T-helper 17 cell (primary cell): ENCODE results near the gene GULP1. TPM values are rescaled to one million over a fixed set of nuclear protein-coding genes. Genes with fewer than 3 reads are reported as not detected.
"Not testable (repeated sequence)": the region's sequence is repeated elsewhere in the genome, so short reads cannot be mapped to it uniquely, and the experiment has no call there.

Experiments
- ATAC-seq: fragments of 150-1000 bp; cut with Tn5 transposase; 2 replicates; pipeline ENCODE4 v1.10.0; 2021; ENCODE audit warnings: mild to moderate bottlenecking, moderate library complexity
- DNase-seq, 3 donors: peaks; one replicate each; pipeline versions ENCODE4 v3.0.0 to v3.0.0-alpha.2; 2020 to 2021
- H3K9me3 ChIP-seq: one replicate; pipeline ENCODE4 v1.7.0; 2013; ENCODE audit warnings: low read length, mild to moderate bottlenecking; ENCODE audit not compliant: control insufficient read depth, poor library complexity, severe bottlenecking
- H3K27ac Mint-ChIP-seq: one replicate; pipeline ENCODE4 v1.8.0; 2022; ENCODE audit warnings: mild to moderate bottlenecking, moderate library complexity, mixed read lengths
- H3K27me3 Mint-ChIP-seq: one replicate; pipeline ENCODE4 v1.8.0; 2022; ENCODE audit warnings: mixed read lengths
- H3K36me3 Mint-ChIP-seq: one replicate; pipeline ENCODE4 v1.8.0; 2022; ENCODE audit warnings: low read depth, mixed read lengths
- H3K4me1 Mint-ChIP-seq: one replicate; pipeline ENCODE4 v1.8.0; 2022; ENCODE audit warnings: mild to moderate bottlenecking, mixed read lengths
- H3K4me3 Mint-ChIP-seq: one replicate; pipeline ENCODE4 v1.8.0; 2022; ENCODE audit warnings: mild to moderate bottlenecking, moderate library complexity, mixed read lengths
- total RNA-seq, 4 donors: library from RNA in 2 of 4; stranded (reverse) in 2 of 4; gene quantifications; one replicate each; pipeline ENCODE4 v1.2.3 and lab custom pipeline; 2022 to 2026

GULP1 gene
- total RNA-seq, 2 donors from 2014 or later = not detected

DNA sequence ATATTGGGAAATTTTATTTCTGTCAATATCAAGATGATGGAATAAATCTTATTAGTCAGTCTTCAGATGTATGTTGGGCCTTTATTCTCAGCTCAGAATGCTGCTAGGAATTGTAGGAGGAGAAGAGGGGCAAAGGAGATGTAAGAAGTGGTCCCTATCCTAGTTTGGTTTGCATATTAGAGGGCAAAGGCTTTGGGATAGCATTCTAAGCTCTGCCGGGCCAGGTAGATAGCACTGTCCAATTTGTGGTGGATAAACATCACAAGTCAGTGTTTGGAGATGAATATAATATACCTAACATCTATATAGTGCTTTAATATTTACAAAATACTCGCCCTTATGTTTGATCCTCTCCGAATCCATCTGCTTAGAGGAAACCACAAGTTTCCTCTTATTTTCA lies 149.2 kb downstream of the GULP1 start:
- no peaks in the 10 kb centered on the region for H3K9me3 ChIP-seq
- ATAC-seq (no peak), DNase-seq (no peak)
- Mint-ChIP-seq H3K4me3 (no peak overlapping the region), H3K36me3 (no peaks in the 10 kb centered on the region), H3K4me1 (no peaks in the 10 kb centered on the region), H3K27me3 (no peaks in the 10 kb centered on the region), H3K27ac (no peak overlapping the region)

- no peaks in the 10 kb centered on the region for H3K4me1 Mint-ChIP-seq
- no peaks in the 10 kb centered on the region for H3K27me3 Mint-ChIP-seq
- no peaks in the 10 kb centered on the region for H3K36me3 Mint-ChIP-seq
- ATAC-seq = no peak
- H3K4me3 Mint-ChIP-seq = no peak overlapping the region
- DNase-seq = no peak
- no peaks in the 10 kb centered on the region for H3K9me3 ChIP-seq
- H3K27ac Mint-ChIP-seq = no peak overlapping the region
Measured at GRCh38 chr2:188441288-188441947, 149.7 kb downstream of the GULP1 start.

DNA sequence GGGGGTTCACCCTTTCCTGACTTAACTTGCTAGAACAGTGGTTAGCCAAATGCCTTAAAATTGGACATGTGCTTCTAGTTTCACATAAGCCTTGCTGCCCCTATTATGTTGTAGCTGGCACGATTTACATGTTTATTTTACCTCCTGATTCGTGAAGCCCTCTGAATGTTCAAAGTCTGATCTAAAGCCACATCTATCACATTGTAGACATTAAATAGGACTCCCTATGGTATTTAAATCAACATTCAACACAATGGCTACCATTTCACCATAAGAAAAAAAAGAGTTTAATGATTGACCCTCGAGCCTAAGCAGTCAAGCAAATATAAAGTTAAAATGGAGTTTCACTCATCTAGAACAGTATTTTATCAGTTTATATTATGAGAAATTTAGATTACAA lies 151.5 kb downstream of the GULP1 start:
- H3K9me3 ChIP-seq = no peaks in the 10 kb centered on the region
- DNase-seq = no peak
- H3K36me3 Mint-ChIP-seq = no peaks in the 10 kb centered on the region
- ATAC-seq = no peak
- H3K4me1 Mint-ChIP-seq = no peaks in the 10 kb centered on the region
- H3K27ac Mint-ChIP-seq = no peak overlapping the region
- no peaks in the 10 kb centered on the region for H3K27me3 Mint-ChIP-seq
- no peak overlapping the region for H3K4me3 Mint-ChIP-seq

DNA sequence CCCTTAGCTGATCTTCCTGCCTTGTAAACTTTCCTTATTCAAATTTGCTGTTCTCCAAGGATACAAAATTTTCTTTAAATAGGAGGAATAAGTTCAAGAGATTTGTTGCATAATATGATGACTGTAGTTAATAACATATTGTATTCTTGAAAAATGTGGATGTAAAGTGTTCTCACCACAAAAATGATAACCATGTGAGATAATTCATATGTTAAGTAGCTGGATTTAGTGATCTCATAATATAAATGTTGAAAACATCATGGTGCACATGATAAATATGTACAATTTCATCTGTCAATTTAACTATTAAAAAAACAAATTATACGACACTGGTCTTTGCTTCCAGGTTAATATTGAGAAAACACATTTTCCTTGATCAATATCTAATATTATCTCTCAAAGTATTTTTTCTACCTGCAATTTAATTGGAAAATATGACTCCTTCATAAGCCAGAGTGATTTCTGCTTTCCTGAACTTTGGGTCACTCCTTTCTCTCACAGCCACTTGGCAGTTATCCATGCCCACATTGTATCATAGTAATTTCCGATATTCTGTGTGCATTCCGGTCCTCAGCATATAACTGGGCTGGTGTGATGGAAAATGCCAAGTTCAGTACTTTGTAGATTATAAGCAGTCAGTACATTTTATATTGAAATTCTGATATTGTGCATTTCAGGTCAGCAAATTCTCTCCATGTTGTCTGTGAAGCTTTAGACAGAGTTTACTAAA lies 152.6 kb downstream of the GULP1 start:
- Mint-ChIP-seq H3K27me3 (no peaks in the 10 kb centered on the region), H3K27ac (no peak overlapping the region), H3K4me3 (no peak overlapping the region), H3K4me1 (no peaks in the 10 kb centered on the region), H3K36me3 (no peaks in the 10 kb centered on the region)
- no peaks in the 10 kb centered on the region for H3K9me3 ChIP-seq
- no peak for ATAC-seq
- DNase-seq = no peak

- Mint-ChIP-seq H3K4me3 (no peak overlapping the region), H3K4me1 (no peaks in the 10 kb centered on the region), H3K27me3 (no peaks in the 10 kb centered on the region), H3K36me3 (no peaks in the 10 kb centered on the region), H3K27ac (no peak overlapping the region)
- ATAC-seq (no peak), DNase-seq (no peak)
- H3K9me3 ChIP-seq = no peaks in the 10 kb centered on the region
Measured at GRCh38 chr2:188449561-188449960, 157.9 kb downstream of the GULP1 start.

GRCh38 chr2:188449971-188450370 lies 158.3 kb downstream of the GULP1 start:
- Mint-ChIP-seq H3K4me1 (no peaks in the 10 kb centered on the region), H3K27me3 (no peaks in the 10 kb centered on the region), H3K4me3 (no peak overlapping the region), H3K36me3 (no peaks in the 10 kb centered on the region), H3K27ac (no peak overlapping the region)
- no peaks in the 10 kb centered on the region for H3K9me3 ChIP-seq
- no peak for ATAC-seq
- no peak for DNase-seq

DNA sequence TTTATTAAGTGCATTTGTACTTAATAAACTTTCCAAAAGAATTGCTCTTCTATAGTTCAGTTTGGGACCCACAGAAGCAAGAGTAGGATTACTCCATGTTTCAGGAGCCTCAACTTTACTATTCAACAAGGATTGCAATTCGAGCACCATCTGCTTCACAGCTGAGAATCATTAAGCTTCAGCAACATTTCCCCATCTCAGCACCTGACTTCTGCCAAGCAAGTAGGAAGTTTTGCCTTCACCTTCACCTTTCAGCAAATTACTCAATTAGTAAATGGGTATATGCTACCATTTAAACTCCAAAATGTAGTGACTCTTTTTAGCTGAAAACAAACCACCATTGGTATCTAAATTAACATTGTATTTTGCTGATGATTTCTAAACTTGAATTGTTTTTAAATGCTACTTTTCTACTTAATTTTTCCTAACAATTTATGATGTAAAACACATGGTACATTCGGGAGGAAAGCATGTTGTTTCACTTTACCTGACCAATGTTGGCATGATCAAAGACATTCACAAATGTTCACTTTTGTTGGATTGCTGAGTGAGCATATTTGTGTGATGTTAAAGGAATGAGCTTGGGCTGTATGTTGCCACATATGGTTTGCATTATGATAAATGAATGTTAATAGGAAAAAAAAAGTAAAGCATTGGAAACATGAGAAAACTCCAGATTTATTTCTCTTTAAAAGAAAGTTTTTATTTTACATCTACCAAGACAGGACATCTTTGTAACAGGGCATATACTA lies 159.2 kb downstream of the GULP1 start:
- ATAC-seq (no peak), DNase-seq (no peak)
- Mint-ChIP-seq H3K36me3 (no peaks in the 10 kb centered on the region), H3K4me1 (no peaks in the 10 kb centered on the region), H3K4me3 (no peak overlapping the region), H3K27ac (no peak overlapping the region), H3K27me3 (no peaks in the 10 kb centered on the region)
- H3K9me3 ChIP-seq = no peaks in the 10 kb centered on the region

GRCh38 chr2:188452084-188452483 lies 160.4 kb downstream of the GULP1 start:
- Mint-ChIP-seq H3K27me3 (no peaks in the 10 kb centered on the region), H3K27ac (no peak overlapping the region), H3K4me1 (no peaks in the 10 kb centered on the region), H3K36me3 (no peaks in the 10 kb centered on the region), H3K4me3 (no peak overlapping the region)
- DNase-seq (no peak), ATAC-seq (no peak)
- no peaks in the 10 kb centered on the region for H3K9me3 ChIP-seq

DNA sequence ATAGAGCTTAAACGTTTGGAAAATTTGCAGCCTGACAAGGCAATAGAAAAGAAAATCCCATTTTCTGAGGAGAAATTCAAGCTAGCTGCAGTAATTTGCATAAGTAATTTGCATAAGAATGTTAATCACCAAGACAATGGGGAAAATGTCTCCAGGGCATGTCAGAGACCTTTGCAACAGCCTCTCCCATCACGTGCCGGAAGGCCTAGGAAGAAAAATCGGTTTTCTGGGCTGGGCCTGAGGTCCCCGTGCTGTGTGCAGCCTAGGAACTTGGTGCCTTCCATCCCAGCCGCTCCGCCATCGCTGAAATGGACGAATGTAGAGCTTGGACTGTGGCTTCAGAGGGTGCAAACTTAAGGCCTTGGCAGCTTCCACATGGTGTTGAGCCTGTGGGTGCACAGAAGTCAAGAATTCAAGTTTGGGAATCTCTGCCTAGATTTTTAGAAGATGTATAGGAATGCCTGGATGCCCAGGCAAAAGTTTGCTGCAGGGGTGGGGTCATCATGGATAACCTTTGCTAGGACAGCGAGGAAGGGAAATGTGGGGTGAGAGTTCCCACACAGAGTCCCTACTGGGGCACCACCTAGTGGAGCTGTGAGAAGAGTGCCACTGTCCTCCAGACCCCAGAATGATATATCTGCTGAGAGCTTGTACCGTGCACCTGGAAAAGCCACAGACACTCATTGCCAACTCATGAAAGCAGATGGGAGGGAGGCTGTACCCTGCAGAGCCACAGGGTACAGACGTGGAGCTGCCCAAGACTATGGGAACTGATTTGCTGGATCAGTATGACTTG lies 164.6 kb downstream of the GULP1 start:
- Mint-ChIP-seq H3K27ac (no peak overlapping the region), H3K27me3 (no peaks in the 10 kb centered on the region), H3K4me1 (no peaks in the 10 kb centered on the region), H3K36me3 (no peaks in the 10 kb centered on the region), H3K4me3 (no peak overlapping the region)
- no peaks in the 10 kb centered on the region for H3K9me3 ChIP-seq
- ATAC-seq = no peak
- DNase-seq = no peak

GRCh38 chr2:188459061-188459460 lies 167.4 kb downstream of the GULP1 start:
- H3K27ac Mint-ChIP-seq = no peak overlapping the region
- no peaks in the 10 kb centered on the region for H3K36me3 Mint-ChIP-seq
- no peaks in the 10 kb centered on the region for H3K9me3 ChIP-seq
- H3K4me3 Mint-ChIP-seq = no peak overlapping the region
- no peak for DNase-seq
- ATAC-seq = no peak
- H3K4me1 Mint-ChIP-seq = no peaks in the 10 kb centered on the region
- H3K27me3 Mint-ChIP-seq = peaks cover 3% of the 10 kb centered on the region

DNA sequence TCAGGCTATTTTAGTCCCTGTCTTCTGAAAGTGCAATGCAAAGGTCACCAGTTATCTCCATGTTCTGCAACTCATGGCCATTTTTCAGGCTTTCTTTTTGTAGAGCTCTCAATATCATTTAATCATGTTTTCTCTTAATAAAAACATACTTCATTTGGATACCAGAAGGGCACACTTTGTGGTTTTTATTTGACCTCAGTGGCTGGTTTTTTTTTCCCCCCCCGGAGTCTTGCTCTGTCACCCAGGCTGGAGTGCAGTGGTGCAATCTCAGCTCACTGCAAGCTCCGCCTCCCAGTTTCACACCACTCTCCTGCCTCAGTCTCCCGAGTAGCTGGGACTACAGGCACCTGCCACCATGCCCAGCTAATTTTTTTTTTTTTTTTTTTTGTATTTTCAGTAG lies 174.4 kb downstream of the GULP1 start:
- H3K27ac Mint-ChIP-seq, ATAC-seq, H3K4me1 Mint-ChIP-seq, DNase-seq, H3K9me3 ChIP-seq, H3K4me3 Mint-ChIP-seq, H3K36me3 Mint-ChIP-seq: not testable (repeated sequence)
- peaks cover 10% of the 10 kb centered on the region for H3K27me3 Mint-ChIP-seq

- H3K36me3 Mint-ChIP-seq = no peaks in the 10 kb centered on the region
- DNase-seq = no peak
Measured at GRCh38 chr2:188466761-188467160, 175.1 kb downstream of the GULP1 start.

DNA sequence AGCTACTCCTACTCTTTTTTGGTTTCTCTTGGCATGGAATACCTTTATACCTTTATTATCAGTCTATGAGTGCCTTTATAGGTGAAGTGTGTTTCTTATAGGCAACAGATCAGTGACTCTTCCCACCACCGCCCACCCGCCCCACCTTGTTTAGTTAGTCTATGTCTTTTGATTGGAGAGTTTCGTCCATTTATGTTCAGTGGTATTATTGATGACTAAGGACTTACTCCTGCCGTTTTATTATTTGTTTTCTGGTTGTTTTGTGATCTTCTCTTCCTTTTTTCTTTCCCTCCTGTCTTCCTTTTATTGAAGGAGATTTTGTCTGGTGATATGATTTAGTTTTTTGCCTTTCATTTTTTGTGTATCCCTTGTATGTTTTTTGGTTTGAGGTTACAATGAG lies 179.5 kb downstream of the GULP1 start:
- no peaks in the 10 kb centered on the region for H3K27me3 Mint-ChIP-seq

More at GRCh38 chr2:188466761-188467160, 175.1 kb downstream of the GULP1 start:
- no peaks in the 10 kb centered on the region for H3K9me3 ChIP-seq
- Mint-ChIP-seq H3K4me3 (no peak overlapping the region), H3K27me3 (peaks cover 10% of the 10 kb centered on the region), H3K27ac (no peak overlapping the region), H3K4me1 (no peaks in the 10 kb centered on the region)
- ATAC-seq = no peak

More for the DNA sequence above, 179.5 kb downstream of the GULP1 start:
- no peak for ATAC-seq
- H3K9me3 ChIP-seq = no peaks in the 10 kb centered on the region
- Mint-ChIP-seq H3K36me3 (no peaks in the 10 kb centered on the region), H3K4me3 (no peak overlapping the region), H3K27ac (no peak overlapping the region), H3K4me1 (no peaks in the 10 kb centered on the region)
- no peak for DNase-seq
